Subcutaneous adipose tissue (tissue), 4 donors: ENCODE results near the gene ATP5PB. TPM values are rescaled to one million over a fixed set of nuclear protein-coding genes. Genes with fewer than 3 reads are reported as not detected.

Source experiments
- CTCF ChIP-seq: fragments of 450-650 bp; IDR thresholded peaks from one replicate; pipeline ENCODE4 v1.5.1; 2016; ENCODE audit warnings: low read depth, mild to moderate bottlenecking, control low read depth, antibody characterized with exemption, moderate library complexity
- total RNA-seq, 4 donors: library from RNA; depleted of rRNA; stranded (reverse); fragments of >200 nt; gene quantifications; one replicate each; pipeline ENCODE4 v1.1.0, GENCODE V29; 2016

The ATP5PB gene
- total RNA-seq, 4 donors from 2014 or later, result 114 to 272 (median 152) TPM

- TF ChIP-seq CTCF, result no peak
These were observed 25.0 kb upstream of the ATP5PB start for GRCh38 chr1:111424281-111424680.

GRCh38 chr1:111436726-111437125, 12.5 kb upstream of the ATP5PB start:
- no peak for TF ChIP-seq CTCF

- no peak for TF ChIP-seq CTCF
These were observed 9.6 kb upstream of the ATP5PB start for GRCh38 chr1:111439461-111440351.

- TF ChIP-seq CTCF, result no peak
These were observed 7.6 kb upstream of the ATP5PB start for GRCh38 chr1:111441573-111442192.

- TF ChIP-seq CTCF, result no peak
These were observed 6.8 kb upstream of the ATP5PB start for GRCh38 chr1:111442457-111442856.

GRCh38 chr1:111444031-111444430, 5.2 kb upstream of the ATP5PB start:
- TF ChIP-seq CTCF, result no peak

- TF ChIP-seq CTCF, result no peak
These were observed 2.7 kb upstream of the ATP5PB start for GRCh38 chr1:111446546-111446945.
